Measurements from ENCODE around the gene SLC6A3.
"Not testable (repeated sequence)": the region's sequence is repeated elsewhere in the genome, so short reads cannot be mapped to it uniquely, and the experiment has no call there.

The SLC6A3 gene

DNA sequence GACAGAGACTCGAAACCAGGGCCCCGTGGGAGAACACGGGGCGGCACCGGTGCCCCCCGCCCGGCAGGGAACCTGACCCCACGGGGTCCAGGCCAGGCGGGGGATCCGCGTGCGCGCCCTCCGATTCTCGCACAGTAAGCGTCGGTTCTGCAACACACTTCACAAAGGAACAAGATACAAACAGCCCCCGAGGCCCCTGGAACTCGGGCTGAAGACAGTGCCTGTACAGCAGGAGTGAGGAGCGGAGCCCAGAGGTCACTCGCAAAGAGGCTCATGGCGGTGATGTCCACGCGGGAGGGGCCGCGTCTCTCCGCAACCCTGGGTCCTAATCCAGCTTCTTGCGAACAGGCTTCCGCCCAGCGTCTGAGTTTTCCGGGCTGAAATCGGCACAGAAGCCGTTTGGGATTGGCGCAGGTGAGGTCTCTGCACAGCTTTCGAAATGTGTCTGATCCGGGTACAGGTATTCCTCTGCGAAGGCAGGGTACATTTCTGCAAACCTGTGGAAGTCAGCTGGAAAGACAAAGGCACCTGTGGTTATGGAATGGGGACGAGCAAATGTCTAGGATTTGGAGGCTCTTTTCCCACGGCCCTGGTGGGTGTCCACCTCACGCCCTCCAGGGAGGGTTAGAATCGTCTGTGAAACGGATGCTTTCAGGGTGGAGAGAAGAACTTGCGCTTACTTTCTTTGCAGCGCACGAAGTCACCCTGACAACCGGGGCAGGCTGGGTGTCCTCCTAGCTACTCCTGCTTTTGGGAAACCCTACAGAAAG is 18.3 kb upstream of the SLC6A3 start:
- no peak for DNase-seq

- no peak for DNase-seq
Observed at GRCh38 chr5:1462358-1462757, 17.1 kb upstream of the SLC6A3 start.

DNA sequence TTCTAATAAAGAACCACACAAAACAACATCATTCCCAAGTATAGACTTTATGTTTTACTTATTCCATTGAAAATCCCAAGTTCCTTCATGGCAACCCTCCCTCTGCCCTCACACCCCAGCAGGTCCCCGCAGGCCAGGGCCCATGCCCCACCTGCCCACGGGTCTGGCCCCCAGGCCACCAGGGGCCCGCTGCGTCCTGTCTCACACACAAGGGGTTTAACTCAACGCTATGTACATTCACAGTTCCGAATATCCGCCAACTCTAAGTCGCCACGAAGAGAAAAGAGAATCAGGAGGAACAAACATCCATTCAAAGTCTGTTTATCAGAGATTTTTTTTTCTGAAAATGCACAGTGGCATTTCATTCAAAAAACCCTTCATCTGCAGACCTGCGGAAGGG is 16.2 kb upstream of the SLC6A3 start:
- no peak for DNase-seq

DNA sequence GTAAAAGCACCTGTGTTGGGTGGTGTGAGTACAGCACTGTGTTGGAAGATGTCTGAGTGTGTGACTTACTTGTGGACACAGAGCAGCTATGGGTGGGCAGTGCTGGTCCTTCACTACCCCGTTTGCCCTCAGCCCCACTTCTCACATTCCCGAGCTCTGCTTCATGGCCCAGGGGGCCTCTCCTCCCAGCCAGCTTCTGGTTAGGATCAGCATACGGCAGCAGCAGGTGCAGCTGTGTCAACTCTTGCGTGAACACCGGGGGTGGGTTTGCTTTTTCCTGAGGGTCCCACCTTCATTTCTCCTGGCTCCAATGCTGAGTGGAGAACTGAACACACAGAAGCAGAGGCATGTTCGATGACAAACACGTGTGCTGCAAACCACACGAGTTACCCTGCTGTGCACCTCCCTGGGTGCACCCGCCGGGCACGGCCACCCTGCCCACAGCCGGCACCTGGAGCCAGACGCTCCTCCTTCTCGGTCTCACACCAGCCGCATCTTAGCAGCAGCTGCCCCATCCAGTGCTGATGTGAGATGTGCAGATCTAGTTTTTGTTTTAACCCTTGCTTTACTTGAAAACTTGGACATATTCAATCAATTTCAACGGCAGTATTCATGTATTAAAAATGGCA is 14.9 kb upstream of the SLC6A3 start:
- DNase-seq, result no peak

DNA sequence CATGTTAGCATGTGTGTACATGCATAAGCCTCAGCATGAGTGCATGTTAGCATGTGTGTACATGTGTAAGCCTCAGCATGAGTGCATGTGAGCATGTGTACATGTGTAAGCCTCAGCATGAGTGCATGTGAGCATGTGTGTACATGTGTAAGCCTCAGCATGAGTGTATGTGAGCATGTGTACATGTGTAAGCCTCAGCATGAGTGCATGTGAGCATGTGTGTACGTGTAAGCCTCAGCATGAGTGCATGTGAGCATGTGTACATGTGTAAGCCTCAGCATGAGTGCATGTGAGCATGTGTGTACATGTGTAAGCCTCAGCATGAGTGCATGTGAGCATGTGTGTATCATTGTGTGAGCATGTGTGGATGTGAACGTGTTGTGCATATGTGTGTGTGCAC is 14.2 kb upstream of the SLC6A3 start:
- not testable (repeated sequence) for DNase-seq

DNA sequence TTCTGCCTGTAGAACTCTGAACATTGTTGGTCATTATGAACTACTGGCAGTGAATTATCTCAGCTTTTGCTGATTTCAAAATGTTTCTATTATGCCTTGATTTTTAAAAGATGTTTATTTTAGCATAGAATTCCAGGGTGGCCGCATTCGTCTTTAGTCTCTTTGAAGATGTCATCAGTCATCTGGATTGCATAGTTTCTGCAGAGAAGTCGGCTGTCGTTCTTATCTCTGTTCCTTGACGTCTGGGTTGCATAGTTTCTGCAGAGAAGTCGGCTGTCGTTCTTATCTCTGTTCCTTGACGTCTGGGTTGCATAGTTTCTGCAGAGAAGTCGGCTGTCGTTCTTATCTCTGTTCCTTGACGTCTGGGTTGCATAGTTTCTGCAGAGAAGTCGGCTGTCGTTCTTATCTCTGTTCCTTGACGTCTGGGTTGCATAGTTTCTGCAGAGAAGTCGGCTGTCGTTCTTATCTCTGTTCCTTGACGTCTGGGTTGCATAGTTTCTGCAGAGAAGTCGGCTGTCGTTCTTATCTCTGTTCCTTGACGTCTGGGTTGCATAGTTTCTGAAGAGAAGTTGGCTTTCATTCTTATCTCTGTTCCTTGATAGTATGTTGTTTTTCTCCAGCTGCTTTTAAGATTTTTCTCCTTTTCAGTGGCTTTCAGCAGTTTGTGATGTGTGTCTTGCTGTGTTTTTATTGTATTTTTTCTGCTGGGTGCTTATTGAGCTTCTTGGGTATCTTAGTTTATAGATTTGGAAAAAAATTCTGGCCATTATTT is 11.1 kb upstream of the SLC6A3 start:
- not testable (repeated sequence) for DNase-seq

DNA sequence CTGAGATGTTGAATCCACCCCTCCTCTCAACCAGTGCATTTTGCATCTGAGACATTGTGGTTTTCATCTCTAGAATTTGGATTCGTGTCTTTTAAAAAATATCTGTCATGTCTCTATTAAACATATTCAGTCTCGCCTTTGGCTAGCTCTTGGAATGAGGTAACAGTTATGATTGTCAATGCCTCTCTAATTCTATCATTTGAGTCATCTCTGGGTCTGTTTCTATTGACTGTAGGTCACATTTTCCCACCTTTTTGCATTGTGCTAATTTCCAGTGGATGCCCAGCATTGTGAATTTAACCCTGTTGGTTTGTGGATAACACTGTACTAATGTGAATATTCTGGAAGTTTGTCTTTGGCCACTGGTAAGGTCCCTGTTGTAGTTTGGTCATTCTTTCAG is 8.4 kb upstream of the SLC6A3 start:
- DNase-seq, result no peak

DNA sequence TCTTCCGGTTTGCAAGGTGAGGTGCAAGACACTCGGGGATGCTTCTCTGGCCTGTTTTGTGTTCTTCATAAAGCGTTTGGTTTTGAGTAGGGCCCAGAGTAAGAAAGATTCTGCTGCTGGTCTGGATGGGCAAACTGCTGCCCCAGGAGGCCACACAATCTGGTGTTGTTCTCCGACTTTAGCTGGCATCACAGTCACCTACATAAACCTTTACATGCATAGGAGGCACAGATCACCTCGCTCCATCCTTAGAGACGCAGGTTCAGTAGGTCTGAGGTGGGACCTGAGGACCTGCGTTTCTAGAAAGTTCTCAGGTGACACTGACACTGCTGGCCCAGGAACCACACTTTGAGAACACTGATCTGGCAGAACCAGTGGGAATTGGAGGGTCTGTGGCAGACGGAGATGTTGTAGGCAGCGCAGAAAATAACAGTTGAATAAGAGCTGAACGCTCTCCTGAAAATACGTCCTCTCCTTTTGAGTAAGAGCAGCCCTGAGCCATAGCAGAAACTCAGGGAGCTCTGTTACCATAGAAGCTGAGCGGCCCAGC is 3.9 kb upstream of the SLC6A3 start:
- DNase-seq, result no peak

DNA sequence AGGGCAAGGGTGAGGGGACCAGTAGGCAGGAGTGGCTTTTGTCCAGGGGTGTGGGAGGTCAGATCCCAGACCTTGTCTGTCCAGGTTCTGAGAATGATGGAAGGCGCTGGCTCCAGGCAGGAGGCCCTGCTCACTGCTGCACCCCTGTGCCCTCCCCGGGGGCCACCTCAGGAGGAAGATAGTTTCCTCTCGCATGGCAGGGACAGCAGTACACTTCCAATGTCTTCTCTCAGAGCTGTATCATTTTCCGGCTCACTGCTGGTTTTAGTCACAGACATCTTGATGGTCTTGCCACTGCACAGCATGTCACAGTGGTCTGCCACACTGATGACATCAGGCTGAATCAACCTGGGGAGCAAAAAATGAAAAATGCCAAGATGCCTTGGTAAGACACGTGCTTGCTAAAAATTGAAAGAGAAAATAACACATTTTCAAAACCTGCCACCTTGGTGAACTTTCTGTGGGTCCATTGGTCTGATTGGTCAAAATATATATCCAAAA is 3.3 kb upstream of the SLC6A3 start:
- no peak for DNase-seq

GRCh38 chr5:1447671-1448361 is 2.6 kb upstream of the SLC6A3 start:
- no peak for DNase-seq

GRCh38 chr5:1446602-1447343 is 1.5 kb upstream of the SLC6A3 start:
- no peak for DNase-seq

- no peak for DNase-seq
Observed at GRCh38 chr5:1445689-1446601, 705 bp upstream of the SLC6A3 start.

GRCh38 chr5:1444361-1445189 is 665 bp downstream of the SLC6A3 start:
- no peak for DNase-seq

GRCh38 chr5:1443991-1444360 is 1.3 kb downstream of the SLC6A3 start:
- DNase-seq, result no peak

GRCh38 chr5:1443171-1443570 is 2.1 kb downstream of the SLC6A3 start:
- no peak for DNase-seq

DNA sequence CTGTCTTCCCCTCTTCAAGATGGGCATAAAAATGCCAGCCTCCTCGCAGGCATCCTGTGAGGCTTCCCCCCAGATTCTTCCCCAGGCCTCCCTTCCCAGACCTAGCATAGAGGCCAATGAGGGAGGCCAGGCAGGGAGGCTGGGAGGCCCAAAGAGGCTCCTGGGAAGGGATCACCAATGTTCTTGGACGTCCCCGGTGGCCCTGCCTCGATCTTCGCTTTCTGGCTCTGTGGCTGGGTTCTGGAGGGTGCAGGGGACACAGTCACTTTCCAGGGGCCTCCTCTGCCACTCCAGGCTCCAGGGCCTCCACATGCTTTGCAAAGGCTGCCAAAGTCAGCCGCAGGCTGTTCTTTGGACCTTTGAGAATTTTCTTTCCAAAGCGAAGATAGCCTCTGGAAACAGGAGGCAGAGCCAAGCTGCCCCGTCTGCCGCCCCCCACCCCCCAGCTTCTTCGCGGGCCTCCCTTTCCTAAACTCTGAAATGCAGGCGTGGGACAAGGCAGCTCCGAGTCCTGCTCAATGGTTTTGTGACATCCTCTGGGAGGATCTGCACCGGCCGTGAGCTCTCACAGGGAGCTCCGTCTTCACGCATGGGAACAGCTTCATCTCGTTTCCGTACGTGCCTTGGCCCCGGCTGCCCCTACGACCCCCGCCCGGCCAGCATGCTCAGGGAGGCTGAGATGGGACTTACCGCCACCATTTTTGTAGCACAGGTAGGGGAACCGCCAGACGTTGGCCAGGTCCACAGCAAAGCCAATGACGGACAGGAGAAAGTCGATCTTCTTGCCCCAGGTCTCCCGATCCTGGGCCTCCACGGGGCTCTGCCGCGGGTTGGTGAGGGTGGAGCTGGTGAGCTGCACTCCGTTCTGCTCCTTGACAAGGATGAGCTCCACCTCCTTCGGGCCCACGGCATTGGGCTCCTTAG is 2.8 kb downstream of the SLC6A3 start:
- no peak for DNase-seq

DNA sequence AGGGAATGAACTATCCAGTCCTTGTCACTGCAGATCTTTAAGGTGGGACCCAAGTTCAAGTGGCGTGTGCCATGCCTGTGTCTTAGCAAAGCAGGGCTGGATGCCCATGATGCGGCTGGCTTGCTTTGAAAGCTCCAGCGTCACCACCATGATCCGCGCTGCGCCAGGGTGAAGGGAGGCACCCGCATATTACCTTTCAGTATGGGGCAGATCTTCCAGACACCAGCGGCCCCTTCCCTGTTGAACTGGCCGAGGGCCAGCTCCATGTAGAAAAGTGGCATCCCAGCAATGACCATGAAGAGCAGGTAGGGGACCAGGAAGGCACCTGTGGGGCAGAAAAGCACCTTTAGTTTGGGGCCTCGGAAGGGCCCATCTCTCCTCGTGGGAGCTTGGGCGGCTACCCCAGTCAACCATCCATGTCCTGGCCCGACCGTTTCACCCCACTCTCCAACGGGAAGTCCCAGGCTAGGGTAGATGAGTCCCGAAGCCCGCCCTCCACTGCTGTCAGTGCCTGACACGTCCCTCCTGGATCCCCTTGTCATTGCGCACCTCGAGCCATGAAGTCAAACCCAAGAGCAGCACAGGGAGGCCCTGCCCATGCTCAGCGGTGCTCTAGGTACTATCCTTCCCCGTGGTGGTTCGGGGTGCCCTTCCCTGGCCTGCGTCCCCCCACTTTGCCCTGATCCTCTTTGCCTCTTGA is 3.9 kb downstream of the SLC6A3 start:
- DNase-seq, result no peak

DNA sequence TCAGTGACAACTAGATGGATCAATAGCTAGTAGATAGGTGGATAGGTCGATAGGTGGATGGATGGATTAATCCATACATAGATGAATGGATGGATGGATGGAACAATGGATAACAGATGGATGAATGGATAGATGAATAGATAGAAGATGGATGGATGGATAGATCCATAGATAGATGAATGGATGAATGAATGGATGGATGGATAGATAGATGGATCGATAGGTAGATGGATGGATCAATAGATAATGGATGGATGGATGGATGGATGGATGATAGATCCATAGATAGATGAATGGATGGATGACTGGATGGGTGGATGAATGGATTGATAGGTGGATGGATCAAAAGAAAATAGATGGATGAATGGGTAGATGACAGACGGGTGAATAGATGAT is 5.1 kb downstream of the SLC6A3 start:
- DNase-seq, result no peak
